GM12878 (cell line): Measurements from ENCODE around the gene IL6R. TPM values are rescaled to one million over a fixed set of nuclear protein-coding genes. Genes with fewer than 3 reads are reported as not detected.

Experiments used
- BHLHE40 ChIP-seq, 2 experiments: fragments of 450-650 bp in 1 of 2; IDR thresholded peaks; 2 replicates each; pipeline ENCODE4 v1.6.1; 2011 to 2017; ENCODE audit warnings: low read depth in 2 of 2, borderline replicate concordance in 1 of 2, improper control_type of control experiment in 1 of 2, low read length in 1 of 2, mild to moderate bottlenecking in 1 of 2
- CBFB ChIP-seq: IDR thresholded peaks from 2 replicates; pipeline ENCODE4 v1.6.1; 2016; ENCODE audit warnings: antibody characterized with exemption, low read depth
- CHD1 ChIP-seq: IDR thresholded peaks from 2 replicates; pipeline ENCODE4 v1.6.1; 2012; ENCODE audit warnings: low read depth, low read length, improper control_type of control experiment
- CHD4 ChIP-seq: fragments of 200-600 bp; sonication (generic); IDR thresholded peaks from 2 replicates; pipeline ENCODE4 v1.6.1; 2016; ENCODE audit warnings: mild to moderate bottlenecking
- KAT2A ChIP-seq: conservative IDR thresholded peaks from 2 replicates; pipeline ENCODE4 v1.6.1; 2011; ENCODE audit warnings: low read depth, low read length; ENCODE audit not compliant: control insufficient read depth
- LARP7 ChIP-seq: fragments of 450-650 bp; IDR thresholded peaks from 2 replicates; pipeline ENCODE4 v1.6.1; 2017; ENCODE audit warnings: mild to moderate bottlenecking
- MEF2B ChIP-seq: fragments of 450-650 bp; IDR thresholded peaks from 2 replicates; pipeline ENCODE4 v1.6.1; 2018; ENCODE audit warnings: mild to moderate bottlenecking, moderate library complexity; ENCODE audit not compliant: partially characterized antibody, poor library complexity, severe bottlenecking
- MTA3 ChIP-seq: IDR thresholded peaks from 2 replicates; pipeline ENCODE4 v1.6.1; 2012; ENCODE audit warnings: low read length, inconsistent platforms, borderline replicate concordance
- PAX8 ChIP-seq: fragments of 450-650 bp; IDR thresholded peaks from 2 replicates; pipeline ENCODE4 v1.6.1; 2017; ENCODE audit warnings: mild to moderate bottlenecking, moderate library complexity
- RAD51 ChIP-seq: fragments of 450-650 bp; IDR thresholded peaks from 2 replicates; pipeline ENCODE4 v1.6.1; 2016; ENCODE audit warnings: moderate library complexity, mild to moderate bottlenecking, inconsistent platforms
- TAF1 ChIP-seq: IDR thresholded peaks from 2 replicates; pipeline ENCODE4 v1.6.1; 2011; ENCODE audit warnings: mild to moderate bottlenecking, low read depth, low read length, borderline replicate concordance
- TBL1XR1 ChIP-seq: IDR thresholded peaks from 2 replicates; pipeline ENCODE4 v1.6.1; 2012; ENCODE audit warnings: low read depth, low read length, improper control_type of control experiment
- polyA plus RNA-seq, 11 experiments: library from polyadenylated mRNA; depleted of rRNA in 4 of 11; unstranded in 6 of 11; stranded (reverse) in 5 of 11; fragments of >200 nt; fragmentation: Nextera tagmentation in 4 of 11; fragmentation: Illumina TruSeq in 1 of 11; extraction: Ambion mirVana in 4 of 11; extraction: Trizol in 1 of 11; gene quantifications; 1 replicate in 1 of 11; 2 replicates in 10 of 11; pipeline versions ENCODE4 v1.2.1 to v1.2.3, GENCODE V29; 2011 to 2016; ENCODE audit warnings: inconsistent platforms in 2 of 11, missing spikeins in 2 of 11, low read depth in 1 of 11
- total RNA-seq, 4 experiments: library from RNA; depleted of rRNA in 3 of 4; stranded (reverse); fragments of >200 nt in 3 of 4; fragmentation: Illumina TruSeq in 1 of 4; extraction: Trizol in 1 of 4; gene quantifications; 2 replicates each; pipeline versions ENCODE4 v1.2.1 to v1.2.3, GENCODE V29; 2013 to 2021
- TF ChIP-seq, protein P1 (sequence below): fragments of 450-650 bp; IDR thresholded peaks from 2 replicates; pipeline ENCODE4 v1.6.1; 2018; ENCODE audit warnings: mild to moderate bottlenecking, low read depth, moderate library complexity; ENCODE audit not compliant: partially characterized antibody
- TF ChIP-seq, protein P2 (sequence below), 3 experiments: IDR thresholded peaks in 2 of 3; conservative IDR thresholded peaks in 1 of 3; 2 replicates each; pipeline ENCODE4 v1.5.1; 2011; ENCODE audit warnings: low read depth in 3 of 3, low read length in 3 of 3, mild to moderate bottlenecking in 3 of 3, control low read depth in 2 of 3, moderate library complexity in 2 of 3, inconsistent platforms in 1 of 3, mixed read lengths in 1 of 3; ENCODE audit not compliant: control insufficient read depth in 2 of 3, insufficient read depth in 1 of 3; ENCODE audit errors: extremely low read depth in 1 of 3
- TF ChIP-seq, protein P3 (sequence below): fragments of 450-650 bp; IDR thresholded peaks from 2 replicates; pipeline ENCODE4 v1.6.1; 2014; ENCODE audit warnings: mild to moderate bottlenecking
- TF ChIP-seq, protein P4 (sequence below): IDR thresholded peaks from 2 replicates; pipeline ENCODE4 v1.6.1; 2011; ENCODE audit warnings: borderline replicate concordance, low read depth, mild to moderate bottlenecking, moderate library complexity, mixed read lengths, low read length; ENCODE audit not compliant: insufficient read depth; ENCODE audit errors: extremely low read length
- TF ChIP-seq, protein P5 (sequence below): IDR thresholded peaks from 2 replicates; pipeline ENCODE4 v1.6.1; 2012; ENCODE audit warnings: low read depth, low read length, improper control_type of control experiment
- TF ChIP-seq, protein P6 (sequence below): fragments of 450-650 bp; IDR thresholded peaks from 2 replicates; pipeline ENCODE4 v1.6.1; 2017; ENCODE audit warnings: antibody characterized with exemption, mild to moderate bottlenecking, moderate library complexity

The IL6R gene
- total and polyA plus RNA-seq, 10 of the 15 experiments (the other 5 are each of a cell fraction or from before 2014, with no cell fraction given): 1.9 to 43.4 (median 17.5) TPM

DNA sequence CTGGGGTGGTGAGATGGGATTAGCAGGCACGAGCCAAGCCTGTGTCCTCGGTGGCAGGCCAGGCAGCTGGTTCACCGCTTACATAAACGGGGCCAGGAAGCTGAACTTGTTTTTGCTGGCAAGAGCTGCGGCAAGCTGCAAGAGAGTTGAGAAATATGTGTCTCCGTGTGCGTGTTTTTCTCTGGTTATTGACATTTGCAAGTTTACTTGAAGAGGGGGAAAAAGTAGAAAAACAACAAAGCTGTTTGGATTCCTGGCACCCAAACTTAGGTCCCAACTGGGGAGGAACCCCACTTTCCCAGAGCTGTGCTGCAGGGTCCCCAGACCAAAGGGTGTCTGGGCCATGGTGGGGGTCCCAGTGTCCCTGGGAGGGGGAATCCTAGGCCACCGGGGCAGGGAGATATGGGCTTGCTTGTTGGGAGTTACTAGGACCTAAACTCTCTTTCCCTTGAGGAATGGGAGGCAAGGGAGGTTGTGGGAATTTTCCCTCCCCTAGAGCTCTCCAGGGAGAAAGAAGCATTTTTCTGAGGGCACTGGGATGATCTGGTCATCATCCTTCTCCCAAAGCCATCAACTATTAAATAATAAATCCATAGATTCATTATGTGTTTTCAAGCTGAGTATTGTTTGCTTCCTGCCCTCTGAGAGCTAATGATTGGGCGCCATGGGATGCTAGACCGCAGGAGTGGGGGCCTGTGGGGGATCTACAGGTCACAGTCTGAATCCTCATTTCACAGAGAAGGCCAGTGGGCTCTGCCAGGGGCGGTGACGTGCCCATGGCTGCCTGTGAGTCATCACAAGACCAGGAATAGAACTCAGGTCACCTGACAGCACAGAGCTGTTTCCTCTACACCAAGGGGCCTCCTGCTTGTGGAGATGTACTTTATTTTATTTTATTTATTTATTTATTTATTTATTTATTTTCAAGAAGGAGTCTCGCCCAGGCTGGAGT, 14.8 kb downstream of the IL6R start (continued):
- TF ChIP-seq, protein P1, sequence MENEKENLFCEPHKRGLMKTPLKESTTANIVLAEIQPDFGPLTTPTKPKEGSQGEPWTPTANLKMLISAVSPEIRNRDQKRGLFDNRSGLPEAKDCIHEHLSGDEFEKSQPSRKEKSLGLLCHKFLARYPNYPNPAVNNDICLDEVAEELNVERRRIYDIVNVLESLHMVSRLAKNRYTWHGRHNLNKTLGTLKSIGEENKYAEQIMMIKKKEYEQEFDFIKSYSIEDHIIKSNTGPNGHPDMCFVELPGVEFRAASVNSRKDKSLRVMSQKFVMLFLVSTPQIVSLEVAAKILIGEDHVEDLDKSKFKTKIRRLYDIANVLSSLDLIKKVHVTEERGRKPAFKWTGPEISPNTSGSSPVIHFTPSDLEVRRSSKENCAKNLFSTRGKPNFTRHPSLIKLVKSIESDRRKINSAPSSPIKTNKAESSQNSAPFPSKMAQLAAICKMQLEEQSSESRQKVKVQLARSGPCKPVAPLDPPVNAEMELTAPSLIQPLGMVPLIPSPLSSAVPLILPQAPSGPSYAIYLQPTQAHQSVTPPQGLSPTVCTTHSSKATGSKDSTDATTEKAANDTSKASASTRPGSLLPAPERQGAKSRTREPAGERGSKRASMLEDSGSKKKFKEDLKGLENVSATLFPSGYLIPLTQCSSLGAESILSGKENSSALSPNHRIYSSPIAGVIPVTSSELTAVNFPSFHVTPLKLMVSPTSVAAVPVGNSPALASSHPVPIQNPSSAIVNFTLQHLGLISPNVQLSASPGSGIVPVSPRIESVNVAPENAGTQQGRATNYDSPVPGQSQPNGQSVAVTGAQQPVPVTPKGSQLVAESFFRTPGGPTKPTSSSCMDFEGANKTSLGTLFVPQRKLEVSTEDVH: no peak
- TF ChIP-seq TBL1XR1: no peak
- TF ChIP-seq TAF1: no peak
- TF ChIP-seq MEF2B: peak; percentile 55
- TF ChIP-seq, protein P2, sequence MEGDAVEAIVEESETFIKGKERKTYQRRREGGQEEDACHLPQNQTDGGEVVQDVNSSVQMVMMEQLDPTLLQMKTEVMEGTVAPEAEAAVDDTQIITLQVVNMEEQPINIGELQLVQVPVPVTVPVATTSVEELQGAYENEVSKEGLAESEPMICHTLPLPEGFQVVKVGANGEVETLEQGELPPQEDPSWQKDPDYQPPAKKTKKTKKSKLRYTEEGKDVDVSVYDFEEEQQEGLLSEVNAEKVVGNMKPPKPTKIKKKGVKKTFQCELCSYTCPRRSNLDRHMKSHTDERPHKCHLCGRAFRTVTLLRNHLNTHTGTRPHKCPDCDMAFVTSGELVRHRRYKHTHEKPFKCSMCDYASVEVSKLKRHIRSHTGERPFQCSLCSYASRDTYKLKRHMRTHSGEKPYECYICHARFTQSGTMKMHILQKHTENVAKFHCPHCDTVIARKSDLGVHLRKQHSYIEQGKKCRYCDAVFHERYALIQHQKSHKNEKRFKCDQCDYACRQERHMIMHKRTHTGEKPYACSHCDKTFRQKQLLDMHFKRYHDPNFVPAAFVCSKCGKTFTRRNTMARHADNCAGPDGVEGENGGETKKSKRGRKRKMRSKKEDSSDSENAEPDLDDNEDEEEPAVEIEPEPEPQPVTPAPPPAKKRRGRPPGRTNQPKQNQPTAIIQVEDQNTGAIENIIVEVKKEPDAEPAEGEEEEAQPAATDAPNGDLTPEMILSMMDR (IDR thresholded peaks at IDR 0.05 in 2 of 3, conservative IDR thresholded peaks at IDR 0.05 in 1 of 3; ENCODE audit: control insufficient read depth in 2 of 3, extremely low read depth in 1 of 3, insufficient read depth in 1 of 3, low read depth in 3 of 3, low read length in 3 of 3): no peak
- no peak for TF ChIP-seq LARP7
- TF ChIP-seq CHD1: no peak
- TF ChIP-seq, protein P3, sequence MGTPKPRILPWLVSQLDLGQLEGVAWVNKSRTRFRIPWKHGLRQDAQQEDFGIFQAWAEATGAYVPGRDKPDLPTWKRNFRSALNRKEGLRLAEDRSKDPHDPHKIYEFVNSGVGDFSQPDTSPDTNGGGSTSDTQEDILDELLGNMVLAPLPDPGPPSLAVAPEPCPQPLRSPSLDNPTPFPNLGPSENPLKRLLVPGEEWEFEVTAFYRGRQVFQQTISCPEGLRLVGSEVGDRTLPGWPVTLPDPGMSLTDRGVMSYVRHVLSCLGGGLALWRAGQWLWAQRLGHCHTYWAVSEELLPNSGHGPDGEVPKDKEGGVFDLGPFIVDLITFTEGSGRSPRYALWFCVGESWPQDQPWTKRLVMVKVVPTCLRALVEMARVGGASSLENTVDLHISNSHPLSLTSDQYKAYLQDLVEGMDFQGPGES: no peak
- TF ChIP-seq CBFB: no peak
- TF ChIP-seq, protein P4, sequence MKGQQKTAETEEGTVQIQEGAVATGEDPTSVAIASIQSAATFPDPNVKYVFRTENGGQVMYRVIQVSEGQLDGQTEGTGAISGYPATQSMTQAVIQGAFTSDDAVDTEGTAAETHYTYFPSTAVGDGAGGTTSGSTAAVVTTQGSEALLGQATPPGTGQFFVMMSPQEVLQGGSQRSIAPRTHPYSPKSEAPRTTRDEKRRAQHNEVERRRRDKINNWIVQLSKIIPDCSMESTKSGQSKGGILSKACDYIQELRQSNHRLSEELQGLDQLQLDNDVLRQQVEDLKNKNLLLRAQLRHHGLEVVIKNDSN: peak; percentile 35
- TF ChIP-seq CHD4: no peak
- TF ChIP-seq MTA3: no peak
- TF ChIP-seq PAX8: no peak
- TF ChIP-seq, protein P5, sequence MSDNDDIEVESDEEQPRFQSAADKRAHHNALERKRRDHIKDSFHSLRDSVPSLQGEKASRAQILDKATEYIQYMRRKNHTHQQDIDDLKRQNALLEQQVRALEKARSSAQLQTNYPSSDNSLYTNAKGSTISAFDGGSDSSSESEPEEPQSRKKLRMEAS: no peak
- peak; percentile 76 for TF ChIP-seq RAD51
- TF ChIP-seq BHLHE40 (IDR thresholded peaks at IDR 0.05; ENCODE audit: borderline replicate concordance in 1 of 2, low read depth in 2 of 2, low read length in 1 of 2): peak in 1 of 2 experiments; percentile 66; a peak in 1 of 4 replicates
- TF ChIP-seq, protein P6, sequence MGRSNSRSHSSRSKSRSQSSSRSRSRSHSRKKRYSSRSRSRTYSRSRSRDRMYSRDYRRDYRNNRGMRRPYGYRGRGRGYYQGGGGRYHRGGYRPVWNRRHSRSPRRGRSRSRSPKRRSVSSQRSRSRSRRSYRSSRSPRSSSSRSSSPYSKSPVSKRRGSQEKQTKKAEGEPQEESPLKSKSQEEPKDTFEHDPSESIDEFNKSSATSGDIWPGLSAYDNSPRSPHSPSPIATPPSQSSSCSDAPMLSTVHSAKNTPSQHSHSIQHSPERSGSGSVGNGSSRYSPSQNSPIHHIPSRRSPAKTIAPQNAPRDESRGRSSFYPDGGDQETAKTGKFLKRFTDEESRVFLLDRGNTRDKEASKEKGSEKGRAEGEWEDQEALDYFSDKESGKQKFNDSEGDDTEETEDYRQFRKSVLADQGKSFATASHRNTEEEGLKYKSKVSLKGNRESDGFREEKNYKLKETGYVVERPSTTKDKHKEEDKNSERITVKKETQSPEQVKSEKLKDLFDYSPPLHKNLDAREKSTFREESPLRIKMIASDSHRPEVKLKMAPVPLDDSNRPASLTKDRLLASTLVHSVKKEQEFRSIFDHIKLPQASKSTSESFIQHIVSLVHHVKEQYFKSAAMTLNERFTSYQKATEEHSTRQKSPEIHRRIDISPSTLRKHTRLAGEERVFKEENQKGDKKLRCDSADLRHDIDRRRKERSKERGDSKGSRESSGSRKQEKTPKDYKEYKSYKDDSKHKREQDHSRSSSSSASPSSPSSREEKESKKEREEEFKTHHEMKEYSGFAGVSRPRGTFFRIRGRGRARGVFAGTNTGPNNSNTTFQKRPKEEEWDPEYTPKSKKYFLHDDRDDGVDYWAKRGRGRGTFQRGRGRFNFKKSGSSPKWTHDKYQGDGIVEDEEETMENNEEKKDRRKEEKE: no peak
- no peak for TF ChIP-seq KAT2A
